Measurements from ENCODE around the gene PTRH1.

The PTRH1 gene

GRCh38 chr9:127693143-127693542, 22.3 kb downstream of the PTRH1 start:
- no peak for TF ChIP-seq POLR2AphosphoS5 (IDR thresholded peaks at IDR 0.05; ENCODE audit: low read depth)
- TF ChIP-seq GABPA (IDR thresholded peaks at IDR 0.05; ENCODE audit: low read depth): no peak
- TF ChIP-seq REST (IDR thresholded peaks at IDR 0.05; ENCODE audit: insufficient replicate concordance, low read depth): no peak
- no peak for TF ChIP-seq SPI1 (IDR thresholded peaks at IDR 0.05; ENCODE audit: borderline replicate concordance, low read depth)
- TF ChIP-seq, protein P1, sequence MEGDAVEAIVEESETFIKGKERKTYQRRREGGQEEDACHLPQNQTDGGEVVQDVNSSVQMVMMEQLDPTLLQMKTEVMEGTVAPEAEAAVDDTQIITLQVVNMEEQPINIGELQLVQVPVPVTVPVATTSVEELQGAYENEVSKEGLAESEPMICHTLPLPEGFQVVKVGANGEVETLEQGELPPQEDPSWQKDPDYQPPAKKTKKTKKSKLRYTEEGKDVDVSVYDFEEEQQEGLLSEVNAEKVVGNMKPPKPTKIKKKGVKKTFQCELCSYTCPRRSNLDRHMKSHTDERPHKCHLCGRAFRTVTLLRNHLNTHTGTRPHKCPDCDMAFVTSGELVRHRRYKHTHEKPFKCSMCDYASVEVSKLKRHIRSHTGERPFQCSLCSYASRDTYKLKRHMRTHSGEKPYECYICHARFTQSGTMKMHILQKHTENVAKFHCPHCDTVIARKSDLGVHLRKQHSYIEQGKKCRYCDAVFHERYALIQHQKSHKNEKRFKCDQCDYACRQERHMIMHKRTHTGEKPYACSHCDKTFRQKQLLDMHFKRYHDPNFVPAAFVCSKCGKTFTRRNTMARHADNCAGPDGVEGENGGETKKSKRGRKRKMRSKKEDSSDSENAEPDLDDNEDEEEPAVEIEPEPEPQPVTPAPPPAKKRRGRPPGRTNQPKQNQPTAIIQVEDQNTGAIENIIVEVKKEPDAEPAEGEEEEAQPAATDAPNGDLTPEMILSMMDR (IDR thresholded peaks at IDR 0.05; ENCODE audit: insufficient read depth, low read length): no peak
- Histone ChIP-seq H3K4me3 (replicated peaks; ENCODE audit: insufficient read depth, low read length) (no peak overlapping the region), H3K27ac (replicated peaks) (no peak overlapping the region), H3K27me3 (ENCODE audit: insufficient read depth, poor library complexity, severe bottlenecking) (no peaks in the 10 kb centered on the region)
- DNase-seq (ENCODE audit: low read depth in 1 of 2, low spot score in 1 of 2): no peak

DNA sequence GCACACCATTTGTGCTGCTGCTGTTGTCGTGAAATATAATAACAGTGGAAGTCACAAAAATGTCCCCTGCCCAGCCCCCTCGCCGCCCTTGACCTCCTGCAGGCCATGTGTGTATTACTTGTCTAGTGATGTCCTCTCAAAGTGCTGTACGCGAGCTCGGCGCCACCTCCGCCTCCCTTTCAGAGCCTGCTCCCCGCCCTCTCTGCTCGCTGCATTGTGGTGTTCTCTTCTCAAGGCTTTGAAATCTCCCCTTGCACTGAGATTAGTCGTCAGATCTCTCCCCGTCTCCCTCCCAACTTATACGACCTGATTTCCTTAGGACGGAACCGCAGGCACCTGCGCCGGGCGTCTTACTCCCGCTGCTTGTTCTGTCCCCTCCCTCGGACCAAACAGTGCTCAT, 23.4 kb downstream of the PTRH1 start:
- TF ChIP-seq, protein P1 (IDR thresholded peaks at IDR 0.05; ENCODE audit: insufficient read depth, low read length): no peak
- TF ChIP-seq POLR2AphosphoS5 (IDR thresholded peaks at IDR 0.05; ENCODE audit: low read depth) (no peak), SPI1 (IDR thresholded peaks at IDR 0.05; ENCODE audit: borderline replicate concordance, low read depth) (no peak), GABPA (IDR thresholded peaks at IDR 0.05; ENCODE audit: low read depth) (no peak)
- no peaks in the 10 kb centered on the region for H3K27me3 ChIP-seq (ENCODE audit: insufficient read depth, poor library complexity, severe bottlenecking)
- H3K27ac ChIP-seq (replicated peaks): no peak overlapping the region
- H3K4me3 ChIP-seq (replicated peaks; ENCODE audit: insufficient read depth, low read length): no peak overlapping the region
- DNase-seq (ENCODE audit: low read depth in 1 of 2, low spot score in 1 of 2): no peak

- Histone ChIP-seq H3K4me3 (replicated peaks; ENCODE audit: insufficient read depth, low read length) (no peak overlapping the region), H3K27me3 (ENCODE audit: insufficient read depth, poor library complexity, severe bottlenecking) (no peaks in the 10 kb centered on the region), H3K27ac (replicated peaks) (no peak overlapping the region)
- TF ChIP-seq SPI1 (IDR thresholded peaks at IDR 0.05; ENCODE audit: borderline replicate concordance, low read depth): no peak
- no peak for DNase-seq (ENCODE audit: low read depth in 1 of 2, low spot score in 1 of 2)
Observed at GRCh38 chr9:127690735-127691134, 24.7 kb downstream of the PTRH1 start.

GRCh38 chr9:127689329-127690000, 26.0 kb downstream of the PTRH1 start:
- DNase-seq (ENCODE audit: low read depth in 1 of 2, low spot score in 1 of 2): no peak
- Histone ChIP-seq H3K4me3 (replicated peaks; ENCODE audit: insufficient read depth, low read length) (no peak overlapping the region), H3K27me3 (ENCODE audit: insufficient read depth, poor library complexity, severe bottlenecking) (no peaks in the 10 kb centered on the region), H3K27ac (replicated peaks) (no peak overlapping the region)
- no peak for TF ChIP-seq REST (IDR thresholded peaks at IDR 0.05; ENCODE audit: insufficient replicate concordance, low read depth)
- TF ChIP-seq POLR2AphosphoS5 (IDR thresholded peaks at IDR 0.05; ENCODE audit: low read depth): no peak
- TF ChIP-seq, protein P1 (IDR thresholded peaks at IDR 0.05; ENCODE audit: insufficient read depth, low read length): no peak
- TF ChIP-seq GABPA (IDR thresholded peaks at IDR 0.05; ENCODE audit: low read depth): no peak
- TF ChIP-seq SPI1 (IDR thresholded peaks at IDR 0.05; ENCODE audit: borderline replicate concordance, low read depth): no peak
